Mesendoderm (in vitro differentiated cells): ENCODE data around the gene FARSB.

Experiments used
- DNase-seq: peaks from one replicate; pipeline ENCODE4 v3.0.0; 2013
- H2AK5ac ChIP-seq: 2 replicates; pipeline ENCODE4 v1.6.1; 2013; ENCODE audit warnings: low read length, inconsistent platforms
- H2BK120ac ChIP-seq: 2 replicates; pipeline ENCODE4 v1.6.1; 2013; ENCODE audit warnings: low read depth, mild to moderate bottlenecking, low read length, moderate library complexity, mixed read lengths
- H2BK15ac ChIP-seq: replicated peaks from 2 replicates; pipeline ENCODE4 v1.6.1; 2013; ENCODE audit warnings: low read depth, mild to moderate bottlenecking, moderate library complexity
- H2BK5ac ChIP-seq: 2 replicates; pipeline ENCODE4 v1.6.1; 2013; ENCODE audit warnings: low read length, inconsistent platforms
- H3K18ac ChIP-seq: 2 replicates; pipeline ENCODE4 v1.6.1; 2013; ENCODE audit warnings: mild to moderate bottlenecking, low read length, mixed read lengths
- H3K23ac ChIP-seq: one replicate; pipeline ENCODE4 v1.6.1; 2013; ENCODE audit warnings: low read length
- H3K27ac ChIP-seq: 2 replicates; pipeline ENCODE4 v1.5.1; 2013; ENCODE audit warnings: low read depth, mild to moderate bottlenecking, inconsistent platforms, low read length, moderate library complexity
- H3K27me3 ChIP-seq: 2 replicates; pipeline ENCODE4 v1.6.1; 2013; ENCODE audit warnings: low read length, control low read depth, mild to moderate bottlenecking, inconsistent platforms; ENCODE audit not compliant: insufficient read depth, poor library complexity
- H3K36me3 ChIP-seq: 2 replicates; pipeline ENCODE4 v1.6.1; 2013; ENCODE audit warnings: low read length, inconsistent platforms; ENCODE audit not compliant: control insufficient read depth, insufficient read depth
- H3K4ac ChIP-seq: one replicate; pipeline ENCODE4 v1.6.1; 2013; ENCODE audit warnings: low read depth, mild to moderate bottlenecking, low read length, moderate library complexity
- H3K4me1 ChIP-seq: 2 replicates; pipeline ENCODE4 v1.6.1; 2013; ENCODE audit warnings: low read depth, low read length, inconsistent platforms; ENCODE audit not compliant: control insufficient read depth
- H3K4me2 ChIP-seq: 2 replicates; pipeline ENCODE4 v1.6.1; 2013; ENCODE audit warnings: low read length
- H3K4me3 ChIP-seq: 2 replicates; pipeline ENCODE4 v1.5.1; 2013; ENCODE audit warnings: mild to moderate bottlenecking, low read length
- H3K56ac ChIP-seq: one replicate; pipeline ENCODE4 v1.6.1; 2013; ENCODE audit warnings: low read length
- H3K79me1 ChIP-seq: 2 replicates; pipeline ENCODE4 v1.6.1; 2013; ENCODE audit warnings: low read length, inconsistent platforms
- H3K79me2 ChIP-seq: 2 replicates; pipeline ENCODE4 v1.6.1; 2013; ENCODE audit warnings: mild to moderate bottlenecking, low read length; ENCODE audit not compliant: control insufficient read depth, insufficient read depth
- H3K9ac ChIP-seq: 2 replicates; pipeline ENCODE4 v1.6.1; 2013; ENCODE audit warnings: low read length, inconsistent platforms
- H4K5ac ChIP-seq: one replicate; pipeline ENCODE4 v1.6.1; 2013; ENCODE audit warnings: low read length
- H4K8ac ChIP-seq: one replicate; pipeline ENCODE4 v1.6.1; 2013; ENCODE audit warnings: low read depth, mild to moderate bottlenecking, control low read depth, low read length, moderate library complexity
- WGBS: extraction: QIAGEN DNeasy Blood & Tissue Kit; methylation state at CpG from one replicate; pipeline ENCODE4 v1.1.7; 2013; ENCODE audit warnings: low lambda C conversion rate, missing lambda C conversion rate; ENCODE audit not compliant: insufficient coverage; ENCODE audit errors: extremely low coverage; 5-methylcytosine and 5-hydroxymethylcytosine counted together

Gene FARSB

GRCh38 chr2:222686086-222686750 is 30.3 kb upstream of the FARSB start:
- no peaks in the 10 kb centered on the region for H3K79me1 ChIP-seq
- H2BK5ac ChIP-seq: no peak overlapping the region
- H3K79me2 ChIP-seq: no peaks in the 10 kb centered on the region
- H2BK120ac ChIP-seq: no peak overlapping the region
- no peak overlapping the region for H2AK5ac ChIP-seq
- no peak for DNase-seq
- H3K56ac ChIP-seq: no peak overlapping the region
- no CpG with 5 or more reads among the region's 5 CpGs for WGBS
- H3K36me3 ChIP-seq: no peaks in the 10 kb centered on the region
- H3K9ac ChIP-seq: no peak overlapping the region
- H3K27me3 ChIP-seq: no peaks in the 10 kb centered on the region
- no peak overlapping the region for H2BK15ac ChIP-seq
- H4K5ac ChIP-seq: no peak overlapping the region
- no peak overlapping the region for H3K27ac ChIP-seq
- H3K4me1 ChIP-seq: no peaks in the 10 kb centered on the region
- H3K4me2 ChIP-seq: no peak overlapping the region
- no peak overlapping the region for H4K8ac ChIP-seq
- no peak overlapping the region for H3K4ac ChIP-seq
- no peak overlapping the region for H3K23ac ChIP-seq
- H3K18ac ChIP-seq: no peak overlapping the region
- H3K4me3 ChIP-seq: no peak overlapping the region

DNA sequence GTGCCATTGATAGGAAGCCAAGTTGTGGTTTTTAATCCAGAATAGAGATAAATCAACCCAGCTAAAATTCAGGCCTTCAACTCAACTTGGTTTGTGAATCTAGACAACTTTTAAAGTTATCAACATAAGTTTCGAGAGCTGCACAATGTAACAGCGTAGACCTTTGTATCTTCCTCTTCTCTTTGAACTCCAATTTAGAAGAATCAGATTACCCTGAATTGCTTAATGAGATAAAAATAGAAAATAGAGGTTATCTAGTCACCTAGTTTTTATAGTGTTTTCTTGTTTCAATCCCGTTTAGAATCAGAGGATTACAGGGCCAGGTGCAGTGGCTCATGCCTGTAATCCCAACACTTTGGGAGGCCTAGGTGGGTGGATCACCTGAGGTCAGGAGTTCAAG is 27.9 kb upstream of the FARSB start:
- Histone ChIP-seq H3K18ac (no peak overlapping the region), H2BK120ac (no peak overlapping the region), H3K4me3 (no peak overlapping the region), H4K8ac (no peak overlapping the region), H3K23ac (no peak overlapping the region), H3K4ac (no peak overlapping the region), H3K27me3 (no peaks in the 10 kb centered on the region), H3K36me3 (no peaks in the 10 kb centered on the region), H2BK5ac (no peak overlapping the region), H3K4me2 (no peak overlapping the region), H3K4me1 (no peaks in the 10 kb centered on the region), H2BK15ac (no peak overlapping the region), H3K27ac (no peak overlapping the region), H2AK5ac (no peak overlapping the region), H4K5ac (no peak overlapping the region), H3K79me2 (no peaks in the 10 kb centered on the region), H3K79me1 (no peaks in the 10 kb centered on the region), H3K9ac (no peak overlapping the region), H3K56ac (no peak overlapping the region)
- WGBS: no CpG with 5 or more reads among the region's 3 CpGs
- DNase-seq: no peak

GRCh38 chr2:222677981-222678380 is 22.1 kb upstream of the FARSB start:
- Histone ChIP-seq H3K79me2 (no peaks in the 10 kb centered on the region), H3K9ac (no peak overlapping the region), H3K27me3 (no peaks in the 10 kb centered on the region), H3K4me2 (no peak overlapping the region), H3K79me1 (no peaks in the 10 kb centered on the region), H3K4me1 (no peaks in the 10 kb centered on the region), H3K4me3 (no peak overlapping the region), H3K23ac (no peak overlapping the region), H3K27ac (no peak overlapping the region), H3K56ac (no peak overlapping the region), H2BK5ac (no peak overlapping the region), H3K4ac (no peak overlapping the region), H4K5ac (no peak overlapping the region), H4K8ac (no peak overlapping the region), H2AK5ac (no peak overlapping the region), H3K36me3 (no peaks in the 10 kb centered on the region), H2BK15ac (no peak overlapping the region), H3K18ac (no peak overlapping the region), H2BK120ac (no peak overlapping the region)
- whole genome bisulfite sequencing: no CpG with 5 or more reads among the region's 3 CpGs
- DNase-seq: peak; percentile 77

DNA sequence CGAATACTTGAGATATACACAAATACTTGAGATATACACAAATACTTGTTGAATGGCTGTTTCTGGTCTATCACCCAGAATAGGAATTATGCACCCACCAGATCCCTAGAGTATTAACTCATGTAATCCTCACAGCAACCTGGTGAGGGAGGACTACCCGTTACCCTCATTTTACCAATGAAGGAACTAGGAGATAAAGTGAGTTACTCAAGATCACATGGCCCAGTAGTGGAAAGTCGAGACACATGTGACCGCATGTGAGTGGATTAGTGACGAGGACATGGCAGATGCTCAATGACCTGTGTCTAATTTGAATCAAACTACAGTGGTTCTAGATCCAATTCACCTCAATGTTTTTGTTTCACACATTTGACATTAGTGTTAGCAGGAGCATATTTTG is 18.0 kb upstream of the FARSB start:
- Histone ChIP-seq H3K4me2 (no peak overlapping the region), H3K56ac (no peak overlapping the region), H3K36me3 (no peaks in the 10 kb centered on the region), H4K5ac (no peak overlapping the region), H2BK15ac (no peak overlapping the region), H2AK5ac (no peak overlapping the region), H3K79me2 (no peaks in the 10 kb centered on the region), H3K18ac (no peak overlapping the region), H3K9ac (no peak overlapping the region), H2BK120ac (no peak overlapping the region), H3K4me3 (no peak overlapping the region), H3K4ac (no peak overlapping the region), H3K4me1 (peaks cover 3% of the 10 kb centered on the region), H3K27ac (no peak overlapping the region), H2BK5ac (no peak overlapping the region), H3K27me3 (peaks cover 2% of the 10 kb centered on the region), H3K79me1 (no peaks in the 10 kb centered on the region), H4K8ac (no peak overlapping the region), H3K23ac (no peak overlapping the region)
- WGBS: no CpG with 5 or more reads among the region's 5 CpGs
- peak; percentile 68 for DNase-seq

- Histone ChIP-seq H3K56ac (no peak overlapping the region), H3K27ac (no peak overlapping the region), H3K27me3 (peaks cover 2% of the 10 kb centered on the region), H3K4me2 (no peak overlapping the region), H3K79me1 (no peaks in the 10 kb centered on the region), H4K8ac (no peak overlapping the region), H3K9ac (no peak overlapping the region), H4K5ac (no peak overlapping the region), H3K79me2 (no peaks in the 10 kb centered on the region), H2BK120ac (no peak overlapping the region), H3K23ac (no peak overlapping the region), H3K4me3 (no peak overlapping the region), H3K4me1 (peaks cover 3% of the 10 kb centered on the region), H3K18ac (no peak overlapping the region), H2AK5ac (no peak overlapping the region), H2BK5ac (no peak overlapping the region), H3K36me3 (no peaks in the 10 kb centered on the region), H2BK15ac (no peak overlapping the region), H3K4ac (no peak overlapping the region)
- peak; percentile 68 for DNase-seq
- WGBS: no CpG with 5 or more reads among the region's 7 CpGs
Observed at GRCh38 chr2:222673273-222673672, 17.4 kb upstream of the FARSB start.

DNA sequence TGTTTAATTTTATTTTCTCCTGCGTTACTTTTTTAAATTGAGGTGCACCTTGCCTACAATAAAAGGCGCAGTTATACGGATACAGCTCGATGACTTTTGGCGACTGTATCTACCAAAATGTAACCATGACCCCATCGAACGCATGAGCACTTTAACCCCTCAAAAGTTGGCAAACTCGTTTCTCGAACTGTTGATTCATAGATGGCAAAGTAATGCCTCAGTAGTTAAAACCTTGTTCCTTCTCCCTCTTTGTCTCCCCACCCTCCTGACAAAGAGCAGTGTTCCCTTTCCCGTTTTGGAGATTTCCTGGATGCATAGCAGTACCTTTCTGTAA is 16.1 kb upstream of the FARSB start:
- no peak overlapping the region for H2BK15ac ChIP-seq
- no peak overlapping the region for H2BK5ac ChIP-seq
- H3K4me3 ChIP-seq: peak overlapping the region; percentile 51
- no peak overlapping the region for H3K27ac ChIP-seq
- H3K9ac ChIP-seq: peak overlapping the region; percentile 65
- no peaks in the 10 kb centered on the region for H3K36me3 ChIP-seq
- no peak overlapping the region for H4K8ac ChIP-seq
- H3K4me1 ChIP-seq: peaks cover 3% of the 10 kb centered on the region
- no peak overlapping the region for H2AK5ac ChIP-seq
- no peak for DNase-seq
- H3K56ac ChIP-seq: peak overlapping the region; percentile 83
- peaks cover 2% of the 10 kb centered on the region for H3K27me3 ChIP-seq
- no peak overlapping the region for H3K4ac ChIP-seq
- peak overlapping the region; percentile 76 for H3K4me2 ChIP-seq
- no peak overlapping the region for H3K18ac ChIP-seq
- no CpG with 5 or more reads among the region's 10 CpGs for WGBS
- H3K79me2 ChIP-seq: no peaks in the 10 kb centered on the region
- H3K79me1 ChIP-seq: no peaks in the 10 kb centered on the region
- no peak overlapping the region for H4K5ac ChIP-seq
- no peak overlapping the region for H2BK120ac ChIP-seq
- no peak overlapping the region for H3K23ac ChIP-seq
